Adrenal gland (tissue), 12 donors: Measurements from ENCODE around the gene RGS4. TPM values are rescaled to one million over a fixed set of nuclear protein-coding genes. Genes with fewer than 3 reads are reported as not detected.
A peak's percentile ranks its signal among the peaks of the same experiment; 100 is the strongest.

Source experiments
- DNase-seq, 7 donors: peaks; one replicate each; pipeline ENCODE4 v3.0.0-alpha.2; 2019 to 2020
- H3K27ac ChIP-seq, 5 donors: fragments of 200-600 bp; sonication (generic) in 4 of 5; 1 replicate in 3 of 5; 2 replicates in 2 of 5; pipeline versions ENCODE4 v1.5.1 to v1.8.0; 2016 to 2020; ENCODE audit warnings: mild to moderate bottlenecking in 1 of 5
- H3K27me3 ChIP-seq: fragments of 200-600 bp; 2 replicates; pipeline ENCODE4 v1.8.0; 2021
- H3K36me3 ChIP-seq, 2 donors: fragments of 200-600 bp; replicated peaks in 1 of 2; 1 replicate in 1 of 2; 2 replicates in 1 of 2; pipeline versions ENCODE4 v1.5.1 to v1.8.0; 2018 to 2022
- H3K4me1 ChIP-seq, 2 donors: fragments of 200-600 bp; replicated peaks in 1 of 2; 1 replicate in 1 of 2; 2 replicates in 1 of 2; pipeline versions ENCODE4 v1.5.1 to v1.8.0; 2018 to 2021
- H3K4me3 ChIP-seq, 4 donors: fragments of 200-600 bp; sonication (generic) in 3 of 4; one replicate each; pipeline ENCODE4 v1.5.1; 2016 to 2018
- H3K9me3 ChIP-seq, 3 donors: fragments of 200-600 bp; sonication (generic) in 1 of 3; replicated peaks in 1 of 3; 1 replicate in 2 of 3; 2 replicates in 1 of 3; pipeline versions ENCODE4 v1.5.1 to v1.8.0; 2016 to 2021
- CTCF ChIP-seq, 6 experiments: fragments of 450-650 bp in 4 of 6; fragments of 200-600 bp in 2 of 6; sonication (generic) in 1 of 6; IDR thresholded peaks; 1 replicate in 5 of 6; 2 replicates in 1 of 6; pipeline versions ENCODE4 v1.5.1 to v1.8.0; 2016 to 2021; ENCODE audit warnings: antibody characterized with exemption in 6 of 6, mild to moderate bottlenecking in 2 of 6, moderate library complexity in 1 of 6
- POLR2A ChIP-seq, 2 donors: fragments of 450-650 bp; IDR thresholded peaks; one replicate each; pipeline ENCODE4 v1.6.1; 2017; ENCODE audit warnings: antibody characterized with exemption in 2 of 2, mild to moderate bottlenecking in 2 of 2, moderate library complexity in 1 of 2
- WGBS, 4 donors: extraction: QIAGEN DNeasy Blood & Tissue Kit in 2 of 4; methylation state at CpG; one replicate each; pipeline versions ENCODE4 v1.1.5 to v1.1.7; 2013 to 2017; 5-methylcytosine and 5-hydroxymethylcytosine counted together
- intact Hi-C, 2 donors: fragments of 100-400 bp; cut with DNase I; formaldehyde crosslinking; loops; one replicate each; pipeline versions ENCODE4 v1.14.1 to v1.15.0; 2022 to 2023
- polyA plus RNA-seq, 3 donors: library from polyadenylated mRNA; stranded (reverse); fragments of 200-250 nt in 2 of 3; fragments of 350-450 nt in 1 of 3; fragmentation: Illumina TruSeq in 1 of 3; extraction: RNeasy Lipid Tissue Mini Kit (QIAGEN cat#74804) in 1 of 3; gene quantifications; one replicate each; pipeline ENCODE4 v1.2.3, GENCODE V29; 2013 to 2014
- total RNA-seq, 9 donors: library from RNA; depleted of rRNA in 4 of 9; stranded (reverse); fragments of >200 nt in 4 of 9; fragments of 120-200 nt in 1 of 9; fragmentation: NEBNext Ultra II Directional in 1 of 9; extraction: Animal tissue kit (Norgen Biotek cat#: 25700) in 1 of 9; gene quantifications; one replicate each; pipeline versions ENCODE4 v1.1.0 to v1.2.4, GENCODE V29; 2013 to 2023
- donor health status: healthy with polysubstance abuse.
- donor health status: Bipolar disorder and iron deficiency.
- donor health status: DM: yes; HTN: yes; CAD: no.
- donor health status: DM: no; HTN: no; CAD: no.
- donor health status: DM: no; HTN: no; CAD: no.
- donor health status: DM: yes; HTN: yes; CAD: no.

The RGS4 gene
- total and polyA plus RNA-seq, 12 donors, result 2.2 to 48.5 (median 12.4) TPM

GRCh38 chr1:163076044-163076443 is 6.9 kb downstream of the RGS4 start:
- no peak for DNase-seq
- Histone ChIP-seq H3K9me3 (no peaks in the 10 kb centered on the region), H3K4me1 (no peaks in the 10 kb centered on the region), H3K27me3 (no peaks in the 10 kb centered on the region), H3K36me3 (no peaks in the 10 kb centered on the region), H3K4me3 (no peak overlapping the region), H3K27ac (no peak overlapping the region)
- WGBS, 4 donors, result 85 to 90% (median 88%) methylated on average over 4 of the region's 4 CpGs
- intact Hi-C loops, result no loop called here
- no peak for TF ChIP-seq POLR2A (IDR thresholded peaks at IDR 0.05)
- no peak for TF ChIP-seq CTCF (IDR thresholded peaks at IDR 0.05)

GRCh38 chr1:163076446-163076845 is 7.3 kb downstream of the RGS4 start:
- no peak for TF ChIP-seq POLR2A (IDR thresholded peaks at IDR 0.05)
- TF ChIP-seq CTCF (IDR thresholded peaks at IDR 0.05), result no peak
- 64 to 94% (median 93%) methylated on average over 3 of the region's 3 CpGs for WGBS, 4 donors
- H3K27me3 ChIP-seq, result no peaks in the 10 kb centered on the region
- no peak overlapping the region for H3K4me3 ChIP-seq
- no peaks in the 10 kb centered on the region for H3K4me1 ChIP-seq
- intact Hi-C loops, result no loop called here
- H3K36me3 ChIP-seq, result no peaks in the 10 kb centered on the region
- no peaks in the 10 kb centered on the region for H3K9me3 ChIP-seq
- no peak overlapping the region for H3K27ac ChIP-seq
- DNase-seq, result no peak

- 74 to 91% (median 86%) methylated on average over 5 of the region's 5 CpGs for WGBS, 4 donors
- H3K27ac ChIP-seq, result no peak overlapping the region
- intact Hi-C loops, result no loop called here
These were observed 8.0 kb downstream of the RGS4 start for GRCh38 chr1:163076981-163077761.

GRCh38 chr1:163082971-163083370 is 13.8 kb downstream of the RGS4 start:
- peaks cover 0 to 17% of the 10 kb centered on the region in 2 donors for H3K4me1 ChIP-seq
- WGBS, 4 donors, result 51 to 60% (median 56%) methylated on average over 6 of the region's 6 CpGs
- H3K27me3 ChIP-seq, result no peaks in the 10 kb centered on the region
- H3K4me3 ChIP-seq, result no peak overlapping the region
- peak in 4 of 7 donors; percentile 16 to 43 (median 24) for DNase-seq
- H3K27ac ChIP-seq, result no peak overlapping the region
- intact Hi-C loops, result loop anchor here in 1 of 2 donors (10.0 kb wide), 1 partner anchor 232 kb away; no protein-coding TSS in a partner anchor
- TF ChIP-seq CTCF (IDR thresholded peaks at IDR 0.05), result no peak
- TF ChIP-seq POLR2A (IDR thresholded peaks at IDR 0.05), result no peak
- no peaks in the 10 kb centered on the region for H3K9me3 ChIP-seq
- no peaks in the 10 kb centered on the region for H3K36me3 ChIP-seq

More at GRCh38 chr1:163076981-163077761, 8.0 kb downstream of the RGS4 start:
- no peak for DNase-seq
- Histone ChIP-seq H3K4me3 (no peak overlapping the region), H3K4me1 (no peaks in the 10 kb centered on the region), H3K36me3 (no peaks in the 10 kb centered on the region), H3K27me3 (no peaks in the 10 kb centered on the region), H3K9me3 (no peaks in the 10 kb centered on the region)
- TF ChIP-seq CTCF (IDR thresholded peaks at IDR 0.05), result no peak
- TF ChIP-seq POLR2A (IDR thresholded peaks at IDR 0.05), result no peak
